OCI-LY1 (cell line): ENCODE data around the gene GALNT18.

Source experiments
- CTCF ChIP-seq: fragments of 200-600 bp; sonication (generic), shearing (Covaris generic); IDR thresholded peaks from 2 replicates; pipeline ENCODE4 v1.5.1; 2017; ENCODE audit warnings: mild to moderate bottlenecking, antibody characterized with exemption, low read length, moderate library complexity, mixed read lengths
- EZH2 ChIP-seq: fragments of 200-600 bp; sonication (generic), shearing (Covaris generic); IDR thresholded peaks from 2 replicates; pipeline ENCODE4 v1.8.0; 2017; ENCODE audit warnings: borderline replicate concordance, mixed run types, mild to moderate bottlenecking, antibody characterized with exemption, low read length, moderate library complexity, mixed read lengths

- TF ChIP-seq CTCF (no peak), EZH2 (no peak)
These were observed 71.3 kb downstream of the GALNT18 start for GRCh38 chr11:11550534-11550933.
